ENCODE measurements around the gene SYT9. TPM values are rescaled to one million over a fixed set of nuclear protein-coding genes. Genes with fewer than 3 reads are reported as not detected.
"Not testable (repeated sequence)": the region's sequence is repeated elsewhere in the genome, so short reads cannot be mapped to it uniquely, and the experiment has no call there.

Gene SYT9
- total and polyA plus RNA-seq, 2 donors: 0.05 to 0.07 TPM

DNA sequence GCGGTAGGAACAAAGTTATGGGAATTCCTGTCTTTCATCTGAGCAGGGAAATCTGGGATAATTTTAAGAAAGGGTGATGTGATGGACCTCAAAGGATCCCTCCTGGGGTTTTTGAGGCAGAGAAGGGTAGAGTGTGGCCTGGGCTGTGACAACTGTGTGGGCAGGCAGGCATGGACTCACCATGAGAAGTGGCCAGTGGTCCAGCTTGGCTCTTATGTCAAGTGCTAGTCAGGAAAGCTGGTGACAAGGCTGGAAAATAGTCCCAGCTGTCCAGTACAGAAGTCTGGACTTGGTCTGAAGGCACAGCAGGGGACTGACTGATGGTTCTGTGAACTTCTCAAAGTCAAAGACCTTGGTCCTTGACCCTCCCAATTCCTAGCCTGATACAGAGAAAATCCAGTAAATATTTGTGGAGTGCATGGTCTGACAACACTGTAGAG lies 263.8 kb downstream of the SYT9 start:
- H3K9me3 ChIP-seq (ENCODE audit: control insufficient read depth in 2 of 2, insufficient read depth in 1 of 2, low read length in 1 of 2): peaks cover 0 to 4% of the 10 kb centered on the region in 2 donors
- peaks cover 16 to 19% of the 10 kb centered on the region in 2 donors for H3K4me1 ChIP-seq (ENCODE audit: control insufficient read depth in 2 of 2, insufficient read depth in 2 of 2, low read length in 2 of 2)
- DNase-seq (ENCODE audit: low read depth in 6 of 9, low spot score in 9 of 9): no peak
- H3K27ac ChIP-seq (ENCODE audit: low read depth in 1 of 2, low read length in 1 of 2): no peak overlapping the region
- no peaks in the 10 kb centered on the region for H3K36me3 ChIP-seq (ENCODE audit: control insufficient read depth in 2 of 2, insufficient read depth in 2 of 2, low read length in 1 of 2)
- WGBS: 98% methylated on average over 1 of the region's 1 CpG
- peaks cover 14 to 46% of the 10 kb centered on the region in 2 donors for H3K27me3 ChIP-seq (ENCODE audit: control insufficient read depth in 2 of 2, insufficient read depth in 1 of 2, low read length in 1 of 2)
- no peak overlapping the region for H3K4me3 ChIP-seq (ENCODE audit: low read length in 2 of 2)

- no peak overlapping the region for H3K27ac ChIP-seq (ENCODE audit: low read depth in 1 of 2, low read length in 1 of 2)
- H3K36me3 ChIP-seq (ENCODE audit: control insufficient read depth in 2 of 2, insufficient read depth in 2 of 2, low read length in 1 of 2): no peaks in the 10 kb centered on the region
- peaks cover 15 to 16% of the 10 kb centered on the region in 2 donors for H3K4me1 ChIP-seq (ENCODE audit: control insufficient read depth in 2 of 2, insufficient read depth in 2 of 2, low read length in 2 of 2)
- no peak overlapping the region for H3K4me3 ChIP-seq (ENCODE audit: low read length in 2 of 2)
- DNase-seq (ENCODE audit: low read depth in 6 of 9, low spot score in 9 of 9): no peak
- peaks cover 0 to 4% of the 10 kb centered on the region in 2 donors for H3K9me3 ChIP-seq (ENCODE audit: control insufficient read depth in 2 of 2, insufficient read depth in 1 of 2, low read length in 1 of 2)
- 94% methylated on average over 12 of the region's 12 CpGs for WGBS
- H3K27me3 ChIP-seq (ENCODE audit: control insufficient read depth in 2 of 2, insufficient read depth in 1 of 2, low read length in 1 of 2): peaks cover 14 to 43% of the 10 kb centered on the region in 2 donors
Observed at GRCh38 chr11:7516475-7516874, 264.8 kb downstream of the SYT9 start.

DNA sequence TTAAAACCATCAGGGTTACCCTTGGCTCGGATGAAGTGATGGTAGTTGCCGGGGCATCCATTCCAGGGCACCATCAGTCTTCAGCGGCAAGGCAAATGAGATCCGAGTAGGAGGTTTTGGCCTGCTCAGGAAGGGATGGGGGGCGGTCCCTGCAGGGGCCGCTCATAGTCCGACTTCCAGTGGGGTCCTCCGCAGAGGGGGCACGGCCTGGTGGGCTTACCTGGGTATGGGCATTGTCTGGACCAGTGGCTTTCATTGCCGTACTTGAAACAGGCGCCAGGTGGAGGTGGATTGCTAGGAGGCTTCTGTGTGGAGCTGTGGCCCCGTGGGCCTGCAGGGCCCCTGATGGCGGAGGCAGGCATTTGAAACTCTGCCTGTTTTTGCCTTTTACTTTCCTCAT lies 266.0 kb downstream of the SYT9 start:
- not testable (repeated sequence) for DNase-seq (ENCODE audit: low read depth in 6 of 9, low spot score in 9 of 9); H3K4me3 ChIP-seq (ENCODE audit: low read length in 2 of 2); H3K4me1 ChIP-seq (ENCODE audit: control insufficient read depth in 2 of 2, insufficient read depth in 2 of 2, low read length in 2 of 2); H3K27ac ChIP-seq (ENCODE audit: low read depth in 1 of 2, low read length in 1 of 2); H3K9me3 ChIP-seq (ENCODE audit: control insufficient read depth in 2 of 2, insufficient read depth in 1 of 2, low read length in 1 of 2); H3K36me3 ChIP-seq (ENCODE audit: control insufficient read depth in 2 of 2, insufficient read depth in 2 of 2, low read length in 1 of 2)
- H3K27me3 ChIP-seq (ENCODE audit: control insufficient read depth in 2 of 2, insufficient read depth in 1 of 2, low read length in 1 of 2): peaks cover 14 to 35% of the 10 kb centered on the region in 2 donors
- WGBS: 95% methylated on average over 13 of the region's 13 CpGs

Other genes with a start within 250 kb of the SYT9 start
- gene ZNF214, start 231.6 kb upstream of the SYT9 start, total RNA-seq: 0.57 TPM
- 0.64 TPM for gene ZNF214, start 231.6 kb upstream of the SYT9 start, polyA plus RNA-seq
- gene NLRP14, start 231.4 kb upstream of the SYT9 start, total RNA-seq: 0.94 TPM
- gene NLRP14, start 231.4 kb upstream of the SYT9 start, polyA plus RNA-seq: 0.09 TPM
- 0.09 TPM for gene RBMXL2, start 162.9 kb upstream of the SYT9 start, total RNA-seq
- 0.25 TPM for gene RBMXL2, start 162.9 kb upstream of the SYT9 start, polyA plus RNA-seq
- gene OLFML1, start 233.6 kb downstream of the SYT9 start, total RNA-seq: 2.2 TPM
- gene OLFML1, start 233.6 kb downstream of the SYT9 start, polyA plus RNA-seq: 0.39 TPM

Measured in thymus (tissue), 11 donors.